ENCODE results near the gene ST8SIA5.

ST8SIA5 gene

DNA sequence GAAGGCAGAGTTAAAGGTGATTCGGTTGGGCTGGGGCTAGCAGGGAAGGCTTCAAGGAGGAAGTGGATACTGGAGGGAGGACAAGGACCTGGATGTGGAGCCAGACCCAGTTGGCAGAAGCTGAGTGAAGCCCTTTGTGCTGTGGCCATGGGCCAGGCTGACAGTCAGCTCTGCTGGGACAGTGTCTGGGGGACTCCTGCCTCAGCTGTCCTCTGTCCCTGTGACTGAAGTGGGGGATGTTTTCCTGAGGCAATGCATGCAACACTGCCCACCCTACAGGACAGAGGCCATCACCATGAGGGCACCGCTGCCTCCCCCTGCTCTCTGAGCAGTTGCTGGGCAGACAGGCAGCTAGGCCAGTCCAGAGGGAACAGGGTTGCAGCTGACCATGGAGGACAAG, 40.0 kb downstream of the ST8SIA5 start:
- Histone ChIP-seq H3K36me3 (ENCODE audit: control insufficient read depth, insufficient read depth, low read length) (no peaks in the 10 kb centered on the region), H3K9me3 (ENCODE audit: control insufficient read depth, low read length) (no peaks in the 10 kb centered on the region), H3K27me3 (replicated peaks; ENCODE audit: control insufficient read depth, insufficient read depth, low read length, poor library complexity, severe bottlenecking) (no peaks in the 10 kb centered on the region), H3K27ac (ENCODE audit: insufficient read depth, low read length, poor library complexity, severe bottlenecking) (no peak overlapping the region), H3K4me1 (ENCODE audit: control insufficient read depth, insufficient read depth, low read length, poor library complexity, severe bottlenecking) (no peaks in the 10 kb centered on the region), H3K4me3 (ENCODE audit: insufficient read depth, low read depth, low read length, poor library complexity, severe bottlenecking) (no peak overlapping the region)
- DNase-seq: no peak

DNA sequence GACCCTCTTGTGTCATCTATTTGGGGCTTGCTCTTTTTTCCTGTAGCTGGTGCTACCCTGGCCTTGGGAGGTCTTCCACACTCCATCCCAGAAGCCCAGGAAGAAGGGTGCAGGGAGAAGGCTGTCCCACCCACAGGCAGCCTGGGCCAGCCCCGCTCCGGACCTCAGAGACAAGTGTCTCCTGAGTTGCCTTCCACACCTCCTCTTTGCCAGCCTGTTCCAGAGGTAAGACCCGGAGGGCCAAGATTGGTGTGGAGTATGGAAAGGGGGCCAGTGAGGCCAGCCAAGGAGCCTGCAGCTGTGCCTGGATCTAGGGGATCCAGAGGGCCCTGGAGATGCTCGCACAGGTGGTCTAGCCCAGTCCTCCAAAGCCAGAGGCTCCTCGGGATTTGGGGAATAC, 40.5 kb downstream of the ST8SIA5 start:
- Histone ChIP-seq H3K9me3 (ENCODE audit: control insufficient read depth, low read length) (no peaks in the 10 kb centered on the region), H3K4me3 (ENCODE audit: insufficient read depth, low read depth, low read length, poor library complexity, severe bottlenecking) (no peak overlapping the region), H3K27me3 (replicated peaks; ENCODE audit: control insufficient read depth, insufficient read depth, low read length, poor library complexity, severe bottlenecking) (peaks cover 3% of the 10 kb centered on the region), H3K4me1 (ENCODE audit: control insufficient read depth, insufficient read depth, low read length, poor library complexity, severe bottlenecking) (no peaks in the 10 kb centered on the region), H3K36me3 (ENCODE audit: control insufficient read depth, insufficient read depth, low read length) (no peaks in the 10 kb centered on the region), H3K27ac (ENCODE audit: insufficient read depth, low read length, poor library complexity, severe bottlenecking) (no peak overlapping the region)
- no peak for DNase-seq

GRCh38 chr18:46715062-46715461, 41.8 kb downstream of the ST8SIA5 start:
- H3K27ac ChIP-seq (ENCODE audit: insufficient read depth, low read length, poor library complexity, severe bottlenecking): no peak overlapping the region
- no peaks in the 10 kb centered on the region for H3K36me3 ChIP-seq (ENCODE audit: control insufficient read depth, insufficient read depth, low read length)
- no peak overlapping the region for H3K4me3 ChIP-seq (ENCODE audit: insufficient read depth, low read depth, low read length, poor library complexity, severe bottlenecking)
- no peak for DNase-seq
- H3K9me3 ChIP-seq (ENCODE audit: control insufficient read depth, low read length): no peaks in the 10 kb centered on the region
- H3K4me1 ChIP-seq (ENCODE audit: control insufficient read depth, insufficient read depth, low read length, poor library complexity, severe bottlenecking): no peaks in the 10 kb centered on the region
- H3K27me3 ChIP-seq (replicated peaks; ENCODE audit: control insufficient read depth, insufficient read depth, low read length, poor library complexity, severe bottlenecking): peaks cover 3% of the 10 kb centered on the region

DNA sequence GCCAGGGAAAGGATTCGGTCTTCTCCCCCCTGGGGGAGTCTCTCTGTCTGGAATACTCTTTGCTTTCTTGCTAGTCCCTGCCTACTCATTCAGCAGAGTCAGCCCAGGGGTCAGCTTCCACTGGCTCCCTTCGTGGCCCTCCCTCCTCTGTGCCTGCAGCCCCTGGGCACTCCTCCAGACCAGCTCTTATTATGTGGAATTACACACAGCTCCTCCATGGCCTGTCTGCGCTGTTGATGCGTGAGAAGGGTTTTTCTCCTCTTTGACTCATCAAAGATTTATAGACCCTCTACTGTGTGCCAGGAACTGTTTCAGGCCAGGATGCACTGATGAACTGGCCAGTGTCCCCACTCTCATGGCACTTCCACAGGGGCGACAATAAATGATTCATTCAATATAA, 44.4 kb downstream of the ST8SIA5 start:
- Histone ChIP-seq H3K4me1 (ENCODE audit: control insufficient read depth, insufficient read depth, low read length, poor library complexity, severe bottlenecking) (no peaks in the 10 kb centered on the region), H3K27me3 (replicated peaks; ENCODE audit: control insufficient read depth, insufficient read depth, low read length, poor library complexity, severe bottlenecking) (peaks cover 3% of the 10 kb centered on the region), H3K9me3 (ENCODE audit: control insufficient read depth, low read length) (no peaks in the 10 kb centered on the region), H3K4me3 (ENCODE audit: insufficient read depth, low read depth, low read length, poor library complexity, severe bottlenecking) (no peak overlapping the region), H3K36me3 (ENCODE audit: control insufficient read depth, insufficient read depth, low read length) (no peaks in the 10 kb centered on the region), H3K27ac (ENCODE audit: insufficient read depth, low read length, poor library complexity, severe bottlenecking) (no peak overlapping the region)
- DNase-seq: no peak

DNA sequence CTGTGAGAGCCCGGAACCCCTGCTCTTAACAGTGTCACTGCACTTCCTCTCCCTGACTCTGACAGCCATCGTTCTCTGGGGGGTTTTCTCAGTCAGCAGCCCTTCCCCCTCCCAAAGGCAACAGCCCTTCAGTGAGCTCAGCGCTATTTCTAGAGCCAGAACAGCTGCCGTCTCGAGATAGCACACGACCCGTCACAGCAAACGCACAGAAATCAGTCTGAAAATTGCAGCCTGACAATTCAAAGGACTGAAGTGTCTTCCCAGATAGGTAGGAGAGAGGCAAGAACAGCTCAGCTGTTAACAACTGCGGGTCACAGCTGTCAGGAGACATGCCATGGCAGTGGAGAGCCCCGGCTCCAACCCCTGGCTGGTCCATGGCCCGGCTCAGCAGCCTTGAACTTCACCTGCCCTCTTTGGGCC, 45.4 kb downstream of the ST8SIA5 start:
- H3K4me3 ChIP-seq (ENCODE audit: insufficient read depth, low read depth, low read length, poor library complexity, severe bottlenecking): no peak overlapping the region
- no peaks in the 10 kb centered on the region for H3K9me3 ChIP-seq (ENCODE audit: control insufficient read depth, low read length)
- DNase-seq: no peak

GRCh38 chr18:46706968-46707367, 49.9 kb downstream of the ST8SIA5 start:
- H3K27me3 ChIP-seq (replicated peaks; ENCODE audit: control insufficient read depth, insufficient read depth, low read length, poor library complexity, severe bottlenecking): peaks cover 3% of the 10 kb centered on the region
- no peaks in the 10 kb centered on the region for H3K4me1 ChIP-seq (ENCODE audit: control insufficient read depth, insufficient read depth, low read length, poor library complexity, severe bottlenecking)
- H3K4me3 ChIP-seq (ENCODE audit: insufficient read depth, low read depth, low read length, poor library complexity, severe bottlenecking): no peak overlapping the region
- H3K36me3 ChIP-seq (ENCODE audit: control insufficient read depth, insufficient read depth, low read length): no peaks in the 10 kb centered on the region
- H3K27ac ChIP-seq (ENCODE audit: insufficient read depth, low read length, poor library complexity, severe bottlenecking): no peak overlapping the region
- no peaks in the 10 kb centered on the region for H3K9me3 ChIP-seq (ENCODE audit: control insufficient read depth, low read length)
- DNase-seq: no peak

More for the DNA sequence above, 45.4 kb downstream of the ST8SIA5 start:
- Histone ChIP-seq H3K27me3 (replicated peaks; ENCODE audit: control insufficient read depth, insufficient read depth, low read length, poor library complexity, severe bottlenecking) (peaks cover 3% of the 10 kb centered on the region), H3K36me3 (ENCODE audit: control insufficient read depth, insufficient read depth, low read length) (no peaks in the 10 kb centered on the region), H3K4me1 (ENCODE audit: control insufficient read depth, insufficient read depth, low read length, poor library complexity, severe bottlenecking) (no peaks in the 10 kb centered on the region), H3K27ac (ENCODE audit: insufficient read depth, low read length, poor library complexity, severe bottlenecking) (no peak overlapping the region)

DNA sequence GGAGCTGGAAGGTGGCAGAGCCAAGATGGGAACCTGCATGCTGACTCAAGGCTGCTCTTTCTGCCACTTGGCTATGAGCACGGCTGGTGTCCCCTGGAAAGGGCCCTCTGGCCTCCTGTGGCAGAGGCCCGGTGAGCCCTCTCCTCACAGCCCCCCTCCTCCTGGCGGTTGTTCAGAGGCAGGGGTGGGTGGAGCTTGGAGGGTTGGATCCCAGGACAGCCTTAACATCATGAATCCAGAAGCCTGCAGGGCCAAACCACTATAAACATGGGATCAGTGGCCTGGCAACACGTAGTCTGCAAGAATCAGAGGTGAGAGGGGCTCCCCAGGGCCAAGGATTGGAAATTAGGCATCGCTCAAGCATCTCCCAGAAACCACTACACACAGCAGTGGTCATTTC, 51.3 kb downstream of the ST8SIA5 start:
- Histone ChIP-seq H3K27me3 (replicated peaks; ENCODE audit: control insufficient read depth, insufficient read depth, low read length, poor library complexity, severe bottlenecking) (no peaks in the 10 kb centered on the region), H3K4me3 (ENCODE audit: insufficient read depth, low read depth, low read length, poor library complexity, severe bottlenecking) (no peak overlapping the region), H3K27ac (ENCODE audit: insufficient read depth, low read length, poor library complexity, severe bottlenecking) (no peak overlapping the region), H3K36me3 (ENCODE audit: control insufficient read depth, insufficient read depth, low read length) (no peaks in the 10 kb centered on the region), H3K9me3 (ENCODE audit: control insufficient read depth, low read length) (no peaks in the 10 kb centered on the region), H3K4me1 (ENCODE audit: control insufficient read depth, insufficient read depth, low read length, poor library complexity, severe bottlenecking) (no peaks in the 10 kb centered on the region)
- DNase-seq: no peak

GRCh38 chr18:46704816-46705215, 52.0 kb downstream of the ST8SIA5 start:
- H3K9me3 ChIP-seq (ENCODE audit: control insufficient read depth, low read length): no peaks in the 10 kb centered on the region
- no peaks in the 10 kb centered on the region for H3K4me1 ChIP-seq (ENCODE audit: control insufficient read depth, insufficient read depth, low read length, poor library complexity, severe bottlenecking)
- no peaks in the 10 kb centered on the region for H3K36me3 ChIP-seq (ENCODE audit: control insufficient read depth, insufficient read depth, low read length)
- H3K27me3 ChIP-seq (replicated peaks; ENCODE audit: control insufficient read depth, insufficient read depth, low read length, poor library complexity, severe bottlenecking): no peaks in the 10 kb centered on the region
- no peak overlapping the region for H3K27ac ChIP-seq (ENCODE audit: insufficient read depth, low read length, poor library complexity, severe bottlenecking)
- H3K4me3 ChIP-seq (ENCODE audit: insufficient read depth, low read depth, low read length, poor library complexity, severe bottlenecking): no peak overlapping the region
- DNase-seq: no peak

- no peak overlapping the region for H3K4me3 ChIP-seq (ENCODE audit: insufficient read depth, low read depth, low read length, poor library complexity, severe bottlenecking)
- H3K4me1 ChIP-seq (ENCODE audit: control insufficient read depth, insufficient read depth, low read length, poor library complexity, severe bottlenecking): no peaks in the 10 kb centered on the region
- DNase-seq: no peak
- H3K27me3 ChIP-seq (replicated peaks; ENCODE audit: control insufficient read depth, insufficient read depth, low read length, poor library complexity, severe bottlenecking): no peaks in the 10 kb centered on the region
- H3K36me3 ChIP-seq (ENCODE audit: control insufficient read depth, insufficient read depth, low read length): no peaks in the 10 kb centered on the region
- H3K27ac ChIP-seq (ENCODE audit: insufficient read depth, low read length, poor library complexity, severe bottlenecking): no peak overlapping the region
- H3K9me3 ChIP-seq (ENCODE audit: control insufficient read depth, low read length): no peaks in the 10 kb centered on the region
These were observed 52.7 kb downstream of the ST8SIA5 start for GRCh38 chr18:46704189-46704588.

GRCh38 chr18:46702471-46702870, 54.4 kb downstream of the ST8SIA5 start:
- no peaks in the 10 kb centered on the region for H3K9me3 ChIP-seq (ENCODE audit: control insufficient read depth, low read length)
- H3K4me1 ChIP-seq (ENCODE audit: control insufficient read depth, insufficient read depth, low read length, poor library complexity, severe bottlenecking): no peaks in the 10 kb centered on the region
- H3K27me3 ChIP-seq (replicated peaks; ENCODE audit: control insufficient read depth, insufficient read depth, low read length, poor library complexity, severe bottlenecking): no peaks in the 10 kb centered on the region
- DNase-seq: no peak
- no peak overlapping the region for H3K4me3 ChIP-seq (ENCODE audit: insufficient read depth, low read depth, low read length, poor library complexity, severe bottlenecking)
- no peak overlapping the region for H3K27ac ChIP-seq (ENCODE audit: insufficient read depth, low read length, poor library complexity, severe bottlenecking)
- no peaks in the 10 kb centered on the region for H3K36me3 ChIP-seq (ENCODE audit: control insufficient read depth, insufficient read depth, low read length)

All from effector memory CD4-positive, alpha-beta T cell (primary cell).